CD4-positive, alpha-beta T cell treated with Interleukin-6 at 100 ng/mL for 8 hours (primary cell): ENCODE measurements around the gene TMEM170A.

Source experiments
- DNase-seq: peaks from one replicate; pipeline ENCODE4 v3.0.0-alpha.2; 2020; ENCODE audit warnings: mixed read lengths, low spot score

TMEM170A gene

DNA sequence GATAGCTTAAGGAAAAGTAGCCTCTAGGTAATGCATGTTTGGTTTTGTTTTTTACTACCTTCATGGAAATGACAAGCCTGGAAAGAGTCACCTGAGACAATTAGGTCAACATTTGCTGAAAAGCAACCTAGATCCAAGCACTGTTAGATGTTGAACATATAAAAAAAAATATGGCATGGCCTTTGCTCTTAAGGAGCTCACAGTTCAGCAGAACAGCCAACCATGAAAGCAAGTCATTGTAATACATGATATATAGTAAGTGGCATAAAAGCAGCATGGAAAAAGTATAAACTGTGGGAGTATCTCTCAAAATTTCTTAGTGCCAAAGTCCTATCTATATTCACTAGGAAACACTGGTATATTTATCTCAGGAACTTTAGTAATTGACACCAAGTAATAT, 62.8 kb downstream of the TMEM170A start:
- DNase-seq: no peak

DNA sequence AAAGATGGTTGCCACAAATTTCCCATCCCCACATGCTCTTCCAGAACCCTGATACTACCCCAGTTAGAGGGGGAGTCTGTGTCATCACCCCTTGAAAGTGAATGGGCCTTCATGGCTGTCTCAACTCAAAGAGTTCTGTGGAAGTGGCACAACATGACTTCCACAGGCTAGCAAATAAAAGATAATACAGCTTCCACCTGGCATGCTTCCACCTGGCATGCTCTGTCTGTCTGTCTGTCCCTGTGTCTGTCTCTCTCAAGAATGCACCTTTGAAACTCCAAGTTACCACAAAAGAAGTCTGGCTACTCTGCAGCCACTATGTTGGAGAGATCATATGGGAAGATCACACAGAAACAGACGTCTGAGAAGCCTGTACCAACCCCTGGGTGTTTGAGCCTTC, 66.2 kb downstream of the TMEM170A start:
- DNase-seq: no peak

DNA sequence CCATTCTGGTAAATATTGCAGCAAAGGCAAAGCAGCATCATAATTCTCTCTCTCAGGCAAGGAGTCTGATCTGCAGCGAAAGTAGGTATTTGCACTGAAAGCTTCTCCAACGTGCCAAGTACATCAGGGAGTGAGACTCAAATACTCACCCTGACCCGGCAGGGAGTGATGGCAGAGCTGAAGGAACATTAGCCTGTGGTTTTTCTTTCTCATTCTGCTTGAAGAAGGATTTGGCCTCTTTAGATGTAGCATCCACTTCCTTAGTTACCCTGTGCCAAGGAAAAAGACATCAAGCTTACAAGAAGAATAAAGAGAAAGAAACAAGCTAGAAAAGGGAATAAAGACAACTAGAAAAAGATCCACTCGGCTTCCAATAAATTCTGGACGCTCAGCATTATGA, 69.5 kb downstream of the TMEM170A start:
- DNase-seq: no peak
